H9 (cell line): ENCODE results near the gene SLC17A3. TPM values are rescaled to one million over a fixed set of nuclear protein-coding genes. Genes with fewer than 3 reads are reported as not detected.

Source experiments
- DNase-seq: peaks from one replicate; pipeline ENCODE4 v3.0.0-alpha.2; 2017
- H2AFZ ChIP-seq: one replicate; pipeline ENCODE4 v1.6.1; 2013; ENCODE audit warnings: mild to moderate bottlenecking, low read length, control low read depth, moderate library complexity
- H2AK5ac ChIP-seq: 2 replicates; pipeline ENCODE4 v1.6.1; 2013; ENCODE audit warnings: low read length, control low read depth, mixed read lengths; ENCODE audit not compliant: insufficient read length
- H2BK120ac ChIP-seq: one replicate; pipeline ENCODE4 v1.6.1; 2013; ENCODE audit warnings: low read depth, mild to moderate bottlenecking, low read length, control low read depth, inconsistent platforms; ENCODE audit not compliant: poor library complexity, severe bottlenecking
- H2BK12ac ChIP-seq: 2 replicates; pipeline ENCODE4 v1.6.1; 2013; ENCODE audit warnings: low read length, control low read depth, mixed read lengths, low read depth; ENCODE audit not compliant: insufficient read length
- H2BK15ac ChIP-seq: 2 replicates; pipeline ENCODE4 v1.6.1; 2013; ENCODE audit warnings: low read depth, low read length, control low read depth
- H2BK20ac ChIP-seq: one replicate; pipeline ENCODE4 v1.6.1; 2013; ENCODE audit warnings: low read depth, mild to moderate bottlenecking, low read length, control low read depth, inconsistent platforms; ENCODE audit not compliant: poor library complexity, severe bottlenecking
- H2BK5ac ChIP-seq: 2 replicates; pipeline ENCODE4 v1.6.1; 2013; ENCODE audit warnings: low read length, control low read depth, mixed read lengths; ENCODE audit not compliant: insufficient read length
- H3K14ac ChIP-seq: 2 replicates; pipeline ENCODE4 v1.6.1; 2013; ENCODE audit warnings: low read length, control low read depth; ENCODE audit not compliant: insufficient read depth
- H3K18ac ChIP-seq: 2 replicates; pipeline ENCODE4 v1.6.1; 2013; ENCODE audit warnings: low read depth, mild to moderate bottlenecking, mixed read lengths, low read length, control low read depth; ENCODE audit not compliant: insufficient read length
- H3K23ac ChIP-seq: 2 replicates; pipeline ENCODE4 v1.6.1; 2013; ENCODE audit warnings: low read length, control low read depth, mixed read lengths, low read depth; ENCODE audit not compliant: insufficient read length
- H3K23me2 ChIP-seq: 2 replicates; pipeline ENCODE4 v1.6.1; 2013; ENCODE audit warnings: low read depth, mild to moderate bottlenecking, mixed read lengths, low read length, control low read depth; ENCODE audit not compliant: insufficient read length, poor library complexity, severe bottlenecking
- H3K27ac ChIP-seq: 2 replicates; pipeline ENCODE4 v1.5.1; 2013; ENCODE audit warnings: low read length, control low read depth, mixed read lengths, low read depth; ENCODE audit not compliant: insufficient read length
- H3K27me3 ChIP-seq: 2 replicates; pipeline ENCODE4 v1.6.1; 2013; ENCODE audit warnings: low read length, control low read depth, inconsistent platforms; ENCODE audit not compliant: insufficient read depth
- H3K4ac ChIP-seq: 2 replicates; pipeline ENCODE4 v1.6.1; 2013; ENCODE audit warnings: low read depth, mild to moderate bottlenecking, control low read depth, inconsistent platforms, low read length, moderate library complexity
- H3K4me1 ChIP-seq: 2 replicates; pipeline ENCODE4 v1.6.1; 2013; ENCODE audit warnings: low read length, control low read depth, inconsistent platforms; ENCODE audit not compliant: insufficient read depth
- H3K4me2 ChIP-seq: 2 replicates; pipeline ENCODE4 v1.6.1; 2013; ENCODE audit warnings: low read length, control low read depth, mixed read lengths; ENCODE audit not compliant: insufficient read length, insufficient read depth
- H3K56ac ChIP-seq: 2 replicates; pipeline ENCODE4 v1.6.1; 2013; ENCODE audit warnings: low read depth, mild to moderate bottlenecking, mixed read lengths, low read length, control low read depth; ENCODE audit not compliant: insufficient read length
- H3K79me1 ChIP-seq: 2 replicates; pipeline ENCODE4 v1.6.1; 2013; ENCODE audit warnings: low read depth, mild to moderate bottlenecking, moderate library complexity, low read length, control low read depth, inconsistent platforms; ENCODE audit not compliant: insufficient read depth, poor library complexity, severe bottlenecking
- H3K79me2 ChIP-seq: 2 replicates; pipeline ENCODE4 v1.6.1; 2013; ENCODE audit warnings: low read length, control low read depth, inconsistent platforms; ENCODE audit not compliant: insufficient read depth
- H3K9ac ChIP-seq: 2 replicates; pipeline ENCODE4 v1.6.1; 2013; ENCODE audit warnings: low read length, control low read depth, mixed read lengths; ENCODE audit not compliant: insufficient read length; ENCODE audit errors: extremely low read depth
- H3K9me3 ChIP-seq: one replicate; pipeline ENCODE4 v1.6.1; 2013; ENCODE audit warnings: low read depth, low read length, inconsistent platforms; ENCODE audit not compliant: control insufficient read depth
- H3T11ph ChIP-seq: one replicate; pipeline ENCODE4 v1.6.1; 2013; ENCODE audit warnings: mild to moderate bottlenecking, low read length, control low read depth, inconsistent platforms
- H4K20me1 ChIP-seq: one replicate; pipeline ENCODE4 v1.6.1; 2013; ENCODE audit not compliant: control insufficient read depth, insufficient read length, insufficient read depth
- H4K5ac ChIP-seq: 2 replicates; pipeline ENCODE4 v1.6.1; 2013; ENCODE audit warnings: low read depth, mild to moderate bottlenecking, mixed read lengths, low read length, control low read depth; ENCODE audit not compliant: insufficient read length
- H4K8ac ChIP-seq: replicated peaks from 2 replicates; pipeline ENCODE4 v1.6.1; 2013; ENCODE audit warnings: low read length, control low read depth, mixed read lengths, low read depth; ENCODE audit not compliant: insufficient read length
- H4K91ac ChIP-seq: 2 replicates; pipeline ENCODE4 v1.6.1; 2013; ENCODE audit warnings: low read depth, mild to moderate bottlenecking, moderate library complexity, mixed read lengths, low read length, control low read depth; ENCODE audit not compliant: insufficient read length
- H3K27ac Mint-ChIP-seq, 3 experiments: 2 replicates in 2 of 3; 3 replicates in 1 of 3; pipeline ENCODE4 v1.8.0; 2020 to 2021; ENCODE audit warnings: mixed read lengths in 3 of 3, mild to moderate bottlenecking in 1 of 3, moderate library complexity in 1 of 3
- H3K27me3 Mint-ChIP-seq: 2 replicates; pipeline ENCODE4 v1.8.0; 2021; ENCODE audit warnings: low read depth, mild to moderate bottlenecking, moderate library complexity, mixed read lengths
- H3K36me3 Mint-ChIP-seq, 3 experiments: 2 replicates in 2 of 3; 3 replicates in 1 of 3; pipeline ENCODE4 v1.8.0; 2020 to 2021; ENCODE audit warnings: low read depth in 3 of 3, mixed read lengths in 3 of 3; ENCODE audit not compliant: insufficient read depth in 1 of 3
- H3K4me1 Mint-ChIP-seq, 2 experiments: 2 replicates each; pipeline ENCODE4 v1.8.0; 2020; ENCODE audit warnings: mixed read lengths in 2 of 2
- H3K4me3 Mint-ChIP-seq, 2 experiments: 2 replicates in 1 of 2; 3 replicates in 1 of 2; pipeline ENCODE4 v1.8.0; 2020 to 2021; ENCODE audit warnings: mild to moderate bottlenecking in 2 of 2, mixed read lengths in 2 of 2, moderate library complexity in 1 of 2
- H3K9me3 Mint-ChIP-seq, 2 experiments: 2 replicates in 1 of 2; 3 replicates in 1 of 2; pipeline ENCODE4 v1.8.0; 2020; ENCODE audit warnings: mild to moderate bottlenecking in 2 of 2, mixed read lengths in 2 of 2, moderate library complexity in 1 of 2
- CTCF ChIP-seq: fragments of 200-600 bp; sonication (generic); conservative IDR thresholded peaks from 3 replicates; pipeline ENCODE4 v1.8.0; 2021; ENCODE audit warnings: antibody characterized with exemption, mild to moderate bottlenecking
- WGBS: extraction: QIAGEN DNeasy Blood & Tissue Kit; methylation state at CpG from one replicate; pipeline ENCODE4 v1.1.7; 2013; ENCODE audit warnings: missing lambda C conversion rate, low lambda C conversion rate, mixed read lengths; ENCODE audit not compliant: insufficient read length; ENCODE audit errors: extremely low coverage; 5-methylcytosine and 5-hydroxymethylcytosine counted together
- total RNA-seq: library from RNA; stranded (reverse); gene quantifications from 2 replicates; pipeline ENCODE4 v1.2.1, GENCODE V29; 2021

Gene SLC17A3
- total RNA-seq, 1 experiment from 2014 or later = not detected

DNA sequence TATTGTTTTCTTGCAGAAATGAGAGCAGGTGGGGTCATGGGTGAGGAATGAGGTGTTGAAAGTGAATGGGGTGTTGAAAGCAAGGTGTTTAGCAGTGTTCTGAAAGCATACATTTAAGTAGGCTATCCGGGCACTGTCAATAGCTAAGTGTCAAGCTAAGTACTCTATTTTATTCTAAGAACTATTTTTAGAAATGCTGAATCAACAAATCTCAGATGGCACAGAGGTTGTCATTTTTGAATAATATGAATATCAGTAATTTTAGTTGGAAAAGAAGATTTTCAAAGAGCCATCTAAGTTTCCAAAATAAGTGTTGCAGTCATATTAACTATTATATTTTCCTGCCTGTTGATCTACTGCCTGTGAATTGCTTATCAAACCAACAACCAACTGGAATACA, 21.7 kb upstream of the SLC17A3 start:
- Mint-ChIP-seq H3K36me3 (no peaks in the 10 kb centered on the region), H3K4me1 (peaks cover 23% of the 10 kb centered on the region in 2 experiments), H3K9me3 (no peaks in the 10 kb centered on the region), H3K27me3 (no peaks in the 10 kb centered on the region), H3K27ac (no peak overlapping the region), H3K4me3 (no peak overlapping the region)
- no CpG with 5 or more reads among the region's 1 CpG for WGBS
- Histone ChIP-seq H3K79me1 (no peaks in the 10 kb centered on the region), H3K23ac (no peak overlapping the region), H3K23me2 (no peaks in the 10 kb centered on the region), H3K27me3 (no peaks in the 10 kb centered on the region), H3K9ac (no peak overlapping the region), H3K4me2 (no peak overlapping the region), H3K4ac (no peak overlapping the region), H2BK20ac (no peak overlapping the region), H4K91ac (no peak overlapping the region), H3K18ac (no peak overlapping the region), H4K8ac (no peak overlapping the region), H3K14ac (no peak overlapping the region), H2BK15ac (no peak overlapping the region), H3K56ac (no peak overlapping the region), H2BK12ac (no peak overlapping the region), H3K9me3 (no peaks in the 10 kb centered on the region), H3K27ac (no peak overlapping the region), H3T11ph (no peak overlapping the region), H2BK5ac (no peak overlapping the region), H3K4me1 (peaks cover 5% of the 10 kb centered on the region; the same call in 1 of the 2 replicates), H2BK120ac (no peak overlapping the region), H2AK5ac (no peak overlapping the region), H3K79me2 (no peaks in the 10 kb centered on the region), H4K5ac (no peak overlapping the region), H4K20me1 (no peaks in the 10 kb centered on the region), H2AFZ (peak overlapping the region; percentile 10)
- DNase-seq = no peak
- no peak for TF ChIP-seq CTCF
